GM19468 (cell line): Measurements from ENCODE around the gene IQCF6.
"Not testable (repeated sequence)": the region's sequence is repeated elsewhere in the genome, so short reads cannot be mapped to it uniquely, and the experiment has no call there.

Experiments
- ATAC-seq: cut with Tn5 transposase; IDR thresholded peaks from one replicate; pipeline ENCODE4 v1.9.1; 2021; ENCODE audit warnings: mild to moderate bottlenecking, moderate library complexity, moderate number of reproducible peaks; ENCODE audit not compliant: unreplicated experiment; ENCODE audit errors: extremely low read depth

The IQCF6 gene

DNA sequence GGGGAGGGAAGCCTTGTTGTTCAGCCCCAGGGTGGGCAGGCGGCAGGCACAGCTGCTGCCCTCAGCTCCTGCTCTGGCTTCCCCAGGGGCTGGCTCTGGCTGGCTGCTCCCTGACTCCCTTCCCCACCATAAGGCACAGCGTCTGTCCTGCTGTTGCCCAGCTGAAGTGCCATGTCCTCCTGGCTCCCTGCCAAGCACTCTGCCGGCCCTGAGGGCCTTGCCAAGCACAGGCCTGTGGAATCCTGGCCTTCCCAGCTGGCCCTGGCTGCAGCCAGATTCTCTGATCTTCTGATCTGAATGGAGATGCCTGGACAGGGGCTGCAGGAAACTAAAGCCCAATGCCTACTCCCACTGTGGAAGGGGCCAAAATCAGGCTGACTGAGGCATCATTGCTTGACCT, 1.1 kb downstream of the IQCF6 start:
- no peak for ATAC-seq

GRCh38 chr3:51773529-51774056, 5.4 kb downstream of the IQCF6 start:
- ATAC-seq = no peak

- no peak for ATAC-seq
Measured at GRCh38 chr3:51759203-51759602, 19.8 kb downstream of the IQCF6 start.

DNA sequence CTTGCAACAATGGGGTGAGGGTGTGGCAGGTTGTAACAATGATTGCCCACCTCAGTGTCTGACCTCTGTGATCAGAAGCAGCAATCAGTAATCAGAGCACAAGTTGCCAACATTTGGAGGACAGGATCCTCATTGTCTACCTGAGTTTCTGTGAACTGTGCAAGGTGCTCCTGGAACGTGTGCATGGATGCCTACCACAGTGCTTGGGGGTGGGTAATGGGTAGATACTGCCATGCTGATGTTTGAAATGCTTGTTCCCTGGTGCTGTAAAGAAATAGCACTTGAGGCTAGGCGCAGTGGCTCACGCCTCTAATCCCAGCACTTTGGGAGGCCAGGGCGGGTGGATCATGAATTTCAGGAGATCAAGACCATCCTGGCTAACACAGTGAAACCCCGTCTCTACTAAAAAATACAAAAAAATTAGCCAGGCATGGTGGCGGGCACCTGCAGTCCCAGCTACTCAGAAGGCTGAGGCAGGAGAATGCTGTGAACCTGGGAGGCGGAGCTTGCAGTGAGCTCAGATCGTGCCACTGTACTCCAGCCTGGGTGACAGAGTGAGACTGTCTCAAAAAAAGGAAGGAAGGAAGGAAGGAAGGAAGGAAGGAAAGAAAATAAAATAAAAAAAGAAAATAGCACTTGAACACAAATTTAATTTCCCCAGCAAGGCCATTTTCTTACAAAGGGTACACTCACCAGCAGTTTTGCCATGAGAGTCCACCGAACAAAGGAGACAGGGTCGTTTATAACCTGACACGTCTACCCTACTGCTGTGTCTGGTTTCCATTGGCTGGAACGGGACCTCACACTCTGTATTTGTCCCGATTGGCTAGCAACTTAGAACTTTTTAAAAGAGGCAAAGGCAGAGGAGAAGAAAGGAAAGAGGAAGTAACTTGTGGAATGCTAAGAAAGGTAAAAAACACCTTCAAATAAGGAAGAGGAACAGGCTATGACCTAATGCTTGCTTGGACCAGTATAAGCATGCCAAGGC, 25.0 kb downstream of the IQCF6 start:
- ATAC-seq = not testable (repeated sequence)

GRCh38 chr3:51751287-51751686, 27.8 kb downstream of the IQCF6 start:
- ATAC-seq = no peak

GRCh38 chr3:51750878-51751277, 28.2 kb downstream of the IQCF6 start:
- no peak for ATAC-seq

DNA sequence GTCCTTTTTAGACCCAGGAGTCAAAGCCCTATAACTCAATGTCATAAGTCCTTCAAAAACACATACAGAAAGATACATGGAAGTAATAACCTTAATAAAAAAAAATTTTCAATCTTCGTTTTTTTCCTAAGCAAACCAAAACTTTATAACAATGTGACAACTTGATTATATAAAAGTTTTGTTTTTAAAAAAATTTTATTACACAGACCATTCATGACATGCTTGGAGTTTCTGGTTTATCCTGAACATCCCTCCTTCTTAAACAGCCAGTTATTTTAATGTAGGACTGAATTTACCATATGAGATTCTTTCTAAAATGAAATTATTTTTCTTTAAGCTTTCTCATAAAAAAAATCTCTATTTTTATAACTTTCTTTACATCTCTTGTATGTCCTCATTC, 30.7 kb downstream of the IQCF6 start:
- no peak for ATAC-seq

DNA sequence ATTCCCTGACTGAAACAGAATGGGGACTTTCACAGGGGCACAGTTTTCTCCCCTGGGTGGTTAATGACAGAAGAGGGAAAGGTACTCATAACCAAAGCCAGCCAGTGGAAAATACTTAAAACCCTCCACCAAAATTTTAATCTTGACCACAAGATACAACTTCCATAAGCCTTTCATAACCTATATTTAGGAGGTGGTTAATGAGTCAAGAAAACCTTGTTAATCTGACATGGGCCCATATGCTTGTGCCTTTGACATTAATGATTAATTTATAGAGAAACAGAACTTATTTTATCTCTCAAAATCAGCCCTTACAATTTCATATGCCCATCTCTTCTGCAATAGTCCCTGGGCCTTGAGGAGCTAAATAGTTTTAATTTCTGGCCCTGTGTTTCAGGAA, 31.2 kb downstream of the IQCF6 start:
- ATAC-seq = no peak

DNA sequence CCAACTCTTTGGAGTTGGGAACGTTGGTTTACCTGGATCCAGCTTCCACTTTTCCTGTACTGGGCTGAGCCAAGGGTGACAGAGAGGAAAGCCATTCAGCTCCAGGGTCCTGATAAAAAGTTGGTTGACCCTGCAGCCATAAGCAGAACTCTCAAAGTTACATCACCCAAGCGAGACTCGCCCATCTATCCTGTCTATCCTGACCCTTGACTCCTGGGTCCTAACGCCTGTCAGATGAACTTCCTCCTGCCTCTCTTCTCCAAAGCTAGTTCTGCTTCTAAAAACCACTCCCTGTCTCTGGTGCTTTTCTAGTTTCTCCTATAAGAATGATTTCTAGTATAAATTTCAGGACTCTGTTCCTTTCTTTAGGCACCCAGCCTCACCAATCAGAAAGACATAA, 36.1 kb downstream of the IQCF6 start:
- not testable (repeated sequence) for ATAC-seq

GRCh38 chr3:51742320-51742719, 36.7 kb downstream of the IQCF6 start:
- ATAC-seq = not testable (repeated sequence)

- ATAC-seq = no peak
Measured at GRCh38 chr3:51739110-51739509, 39.9 kb downstream of the IQCF6 start.

- no peak for ATAC-seq
Measured at GRCh38 chr3:51735950-51736349, 43.1 kb downstream of the IQCF6 start.

- ATAC-seq = no peak
Measured at GRCh38 chr3:51735039-51735438, 44.0 kb downstream of the IQCF6 start.

DNA sequence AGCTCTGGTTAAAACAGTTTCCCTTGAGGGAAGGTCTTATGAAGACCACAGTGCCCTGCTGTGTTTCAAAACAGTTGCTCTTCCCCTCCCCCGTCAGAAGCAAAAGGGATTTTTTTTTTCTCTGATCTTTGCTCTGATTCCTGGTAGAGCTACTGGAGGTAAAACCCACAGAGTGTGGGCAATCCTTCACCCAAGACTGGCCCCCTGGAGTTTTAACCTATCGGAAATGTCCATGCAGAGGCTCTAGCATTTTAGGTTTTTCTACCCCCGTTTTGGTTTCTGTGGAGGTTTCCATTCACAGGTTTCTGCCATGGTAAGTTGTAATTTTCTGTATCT, 44.5 kb downstream of the IQCF6 start:
- ATAC-seq = no peak

GRCh38 chr3:51733859-51734571, 45.0 kb downstream of the IQCF6 start:
- ATAC-seq = no peak

DNA sequence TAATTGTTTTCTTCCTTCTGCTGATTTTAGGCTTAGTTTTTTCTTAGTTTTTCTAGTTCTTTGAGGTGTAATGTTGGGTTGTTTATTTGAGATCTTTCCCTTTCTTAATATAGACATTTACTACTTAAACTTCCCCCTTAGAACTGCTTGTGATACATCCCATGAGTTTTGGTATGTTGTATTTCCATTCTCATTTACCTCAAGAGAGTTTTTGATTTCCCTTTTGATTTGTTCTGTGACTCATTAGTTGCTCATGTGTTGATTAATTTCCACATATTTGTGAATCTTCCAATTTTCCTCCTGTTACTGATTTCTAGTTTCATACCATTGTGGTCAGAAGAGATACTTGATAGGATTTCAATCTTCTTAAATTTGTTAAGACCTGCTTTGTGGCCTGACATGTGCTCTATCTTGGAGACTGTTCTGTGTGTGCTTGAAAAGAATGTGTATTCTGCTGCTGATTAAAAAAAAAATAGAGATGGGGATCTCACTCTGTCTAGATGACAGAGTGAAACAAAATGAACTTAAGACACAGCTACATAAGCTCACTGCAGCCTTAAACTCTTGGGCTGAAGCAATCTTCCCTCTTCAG, 49.9 kb downstream of the IQCF6 start:
- no peak for ATAC-seq
